ENCODE data around the gene XIST. TPM values are rescaled to one million over a fixed set of nuclear protein-coding genes. Genes with fewer than 3 reads are reported as not detected.

Gene XIST
- total and polyA plus RNA-seq, 9 of the 15 experiments (the other 6 are each of a cell fraction or from before 2014, with no cell fraction given) = 22.4 to 160 (median 55.5) TPM

GRCh38 chrX:73863852-73864251, 11.3 kb upstream of the XIST start:
- Histone ChIP-seq H3K4me1 (replicated peaks in 1 of 2; ENCODE audit: control insufficient read depth in 2 of 2, insufficient read depth in 2 of 2, low read length in 2 of 2) (no peaks in the 10 kb centered on the region), H3K79me2 (ENCODE audit: control insufficient read depth, insufficient read depth, low read length) (no peaks in the 10 kb centered on the region), H3K27ac (ENCODE audit: extremely low read depth, low read depth, low read length) (no peak overlapping the region), H3K9me3 (replicated peaks; ENCODE audit: control insufficient read depth, insufficient read depth, low read depth, low read length) (no peaks in the 10 kb centered on the region), H3K27me3 (ENCODE audit: control insufficient read depth in 2 of 2, insufficient read depth in 2 of 2, low read length in 2 of 2) (peaks cover 0 to 16% of the 10 kb centered on the region in 2 experiments; a peak in 2 of 5 replicates), H3K4me2 (ENCODE audit: insufficient read depth, low read length) (no peak overlapping the region), H3K9me1 (ENCODE audit: control insufficient read depth, insufficient read depth, low read length) (no peaks in the 10 kb centered on the region), H3K4me3 (no peak overlapping the region), H3K9ac (ENCODE audit: insufficient read depth in 1 of 2, low read depth in 2 of 2, low read length in 2 of 2) (no peak overlapping the region), H4K20me1 (replicated peaks; ENCODE audit: control insufficient read depth, insufficient read depth, low read length) (no peaks in the 10 kb centered on the region), H2AFZ (ENCODE audit: low read depth, low read length) (no peak overlapping the region), H3K36me3 (ENCODE audit: control insufficient read depth, insufficient read depth, low read length) (no peaks in the 10 kb centered on the region)
- DNase-seq (ENCODE audit: extremely low read depth in 1 of 4, low spot score in 3 of 4) (no peak), ATAC-seq (no peak), FAIRE-seq (no peak)
- POLR2A ChIA-PET = no interaction called here
- intact Hi-C loops (cut with micrococcal nuclease) = no loop called here
- no TSS peak for BruUV-seq (replicated peaks)
- TF ChIP-seq PHTF2 (CRISPR knock-in tag; IDR thresholded peaks at IDR 0.05) (no peak), TAF9B (IDR thresholded peaks at IDR 0.05; ENCODE audit: partially characterized antibody) (no peak), KDM2B (CRISPR knock-in tag; IDR thresholded peaks at IDR 0.05) (no peak), HCFC1 (IDR thresholded peaks at IDR 0.05; ENCODE audit: low read depth, low read length) (no peak), KLF10 (CRISPR knock-in tag; IDR thresholded peaks at IDR 0.05) (no peak), ZSCAN32 (CRISPR knock-in tag; IDR thresholded peaks at IDR 0.05) (no peak), PML (IDR thresholded peaks at IDR 0.05; ENCODE audit: low read length) (no peak), YBX1 (IDR thresholded peaks at IDR 0.05) (no peak), SETDB1 (IDR thresholded peaks at IDR 0.05; ENCODE audit: low read length) (no peak), ATF6 (CRISPR knock-in tag; IDR thresholded peaks at IDR 0.05) (no peak), CTBP1 (IDR thresholded peaks at IDR 0.05; ENCODE audit: borderline replicate concordance) (no peak), MTA1 (IDR thresholded peaks at IDR 0.05; ENCODE audit: borderline replicate concordance) (no peak), MECOM (CRISPR knock-in tag; IDR thresholded peaks at IDR 0.05) (no peak), PHF20 (IDR thresholded peaks at IDR 0.05; ENCODE audit: partially characterized antibody) (no peak), RFX1 (IDR thresholded peaks at IDR 0.05) (no peak), PURB (CRISPR knock-in tag; IDR thresholded peaks at IDR 0.05; ENCODE audit: low read depth) (no peak)
- TF ChIP-seq, protein P1, sequence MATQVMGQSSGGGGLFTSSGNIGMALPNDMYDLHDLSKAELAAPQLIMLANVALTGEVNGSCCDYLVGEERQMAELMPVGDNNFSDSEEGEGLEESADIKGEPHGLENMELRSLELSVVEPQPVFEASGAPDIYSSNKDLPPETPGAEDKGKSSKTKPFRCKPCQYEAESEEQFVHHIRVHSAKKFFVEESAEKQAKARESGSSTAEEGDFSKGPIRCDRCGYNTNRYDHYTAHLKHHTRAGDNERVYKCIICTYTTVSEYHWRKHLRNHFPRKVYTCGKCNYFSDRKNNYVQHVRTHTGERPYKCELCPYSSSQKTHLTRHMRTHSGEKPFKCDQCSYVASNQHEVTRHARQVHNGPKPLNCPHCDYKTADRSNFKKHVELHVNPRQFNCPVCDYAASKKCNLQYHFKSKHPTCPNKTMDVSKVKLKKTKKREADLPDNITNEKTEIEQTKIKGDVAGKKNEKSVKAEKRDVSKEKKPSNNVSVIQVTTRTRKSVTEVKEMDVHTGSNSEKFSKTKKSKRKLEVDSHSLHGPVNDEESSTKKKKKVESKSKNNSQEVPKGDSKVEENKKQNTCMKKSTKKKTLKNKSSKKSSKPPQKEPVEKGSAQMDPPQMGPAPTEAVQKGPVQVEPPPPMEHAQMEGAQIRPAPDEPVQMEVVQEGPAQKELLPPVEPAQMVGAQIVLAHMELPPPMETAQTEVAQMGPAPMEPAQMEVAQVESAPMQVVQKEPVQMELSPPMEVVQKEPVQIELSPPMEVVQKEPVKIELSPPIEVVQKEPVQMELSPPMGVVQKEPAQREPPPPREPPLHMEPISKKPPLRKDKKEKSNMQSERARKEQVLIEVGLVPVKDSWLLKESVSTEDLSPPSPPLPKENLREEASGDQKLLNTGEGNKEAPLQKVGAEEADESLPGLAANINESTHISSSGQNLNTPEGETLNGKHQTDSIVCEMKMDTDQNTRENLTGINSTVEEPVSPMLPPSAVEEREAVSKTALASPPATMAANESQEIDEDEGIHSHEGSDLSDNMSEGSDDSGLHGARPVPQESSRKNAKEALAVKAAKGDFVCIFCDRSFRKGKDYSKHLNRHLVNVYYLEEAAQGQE (IDR thresholded peaks at IDR 0.05; ENCODE audit: borderline replicate concordance) = no peak
- TF ChIP-seq, protein P1 (CRISPR knock-in tag; IDR thresholded peaks at IDR 0.05; ENCODE audit: low read depth) = no peak
- 0% methylated on average over 3 of the region's 3 CpGs for WGBS (ENCODE audit: insufficient coverage, low coverage, missing lambda C conversion rate)
- in situ Hi-C loops (cut with MboI) = no loop called here
- CTCF ChIA-PET (ENCODE audit: low intra/inter-chr PET ratio) = no interaction called here

All from K562 (cell line).